H1 (cell line): ENCODE results near the gene AAK1. TPM values are rescaled to one million over a fixed set of nuclear protein-coding genes. Genes with fewer than 3 reads are reported as not detected.

Source experiments
- CHD7 ChIP-seq: fragments of 300-600 bp; sonication (generic); IDR thresholded peaks from 2 replicates; pipeline ENCODE4 v1.7.1; 2012; ENCODE audit warnings: low read length, moderate library complexity, mild to moderate bottlenecking, inconsistent platforms; ENCODE audit not compliant: insufficient replicate concordance
- FOSL1 ChIP-seq: IDR thresholded peaks from 2 replicates; pipeline ENCODE4 v1.6.1; 2011; ENCODE audit warnings: mild to moderate bottlenecking, low read depth, low read length, moderate library complexity; ENCODE audit not compliant: insufficient read depth
- GTF2F1 ChIP-seq: IDR thresholded peaks from 2 replicates; pipeline ENCODE4 v1.6.1; 2012; ENCODE audit warnings: low read depth, low read length, improper control_type of control experiment, borderline replicate concordance
- JUN ChIP-seq: IDR thresholded peaks from 2 replicates; pipeline ENCODE4 v1.6.1; 2011; ENCODE audit warnings: low read depth, mild to moderate bottlenecking, improper control_type of control experiment, low read length
- SP1 ChIP-seq: IDR thresholded peaks from 2 replicates; pipeline ENCODE4 v1.6.1; 2011; ENCODE audit warnings: low read depth, low read length
- USF2 ChIP-seq: IDR thresholded peaks from 2 replicates; pipeline ENCODE4 v1.6.1; 2011; ENCODE audit warnings: low read length, improper control_type of control experiment
- YY1 ChIP-seq: IDR thresholded peaks from 2 replicates; pipeline ENCODE4 v1.6.1; 2011; ENCODE audit warnings: low read depth, mild to moderate bottlenecking, low read length
- polyA plus RNA-seq, 7 experiments: library from polyadenylated mRNA; depleted of rRNA in 3 of 7; stranded (reverse) in 5 of 7; unstranded in 2 of 7; fragments of >200 nt in 5 of 7; fragments of 200-250 nt in 2 of 7; gene quantifications; 1 replicate in 5 of 7; 2 replicates in 1 of 7; 4 replicates in 1 of 7; pipeline versions ENCODE4 v1.2.1 to v1.2.3, GENCODE V29; 2011 to 2013; ENCODE audit warnings: missing spikeins in 2 of 7, mixed read lengths in 2 of 7
- total RNA-seq: library from RNA; stranded (reverse); fragmentation: NEBNext Ultra II Directional; extraction: Animal tissue kit (Norgen Biotek cat#: 25700); gene quantifications from 2 replicates; pipeline ENCODE4 v1.2.1, GENCODE V29; 2021
- TF ChIP-seq, protein P1 (sequence below), 3 experiments: IDR thresholded peaks; 1 replicate in 2 of 3; 2 replicates in 1 of 3; pipeline versions ENCODE4 v1.5.1 to v1.6.1; 2011; ENCODE audit warnings: low read length in 3 of 3, mild to moderate bottlenecking in 3 of 3, inconsistent platforms in 2 of 3, low read depth in 1 of 3, moderate library complexity in 1 of 3; ENCODE audit not compliant: insufficient read depth in 1 of 3; ENCODE audit errors: control extremely low read depth in 1 of 3

Gene AAK1
- total and polyA plus RNA-seq, 2 of the 8 experiments (the other 6 are each of a cell fraction or from before 2014, with no cell fraction given) = 10.0 to 40.5 TPM

- TF ChIP-seq, protein P1, sequence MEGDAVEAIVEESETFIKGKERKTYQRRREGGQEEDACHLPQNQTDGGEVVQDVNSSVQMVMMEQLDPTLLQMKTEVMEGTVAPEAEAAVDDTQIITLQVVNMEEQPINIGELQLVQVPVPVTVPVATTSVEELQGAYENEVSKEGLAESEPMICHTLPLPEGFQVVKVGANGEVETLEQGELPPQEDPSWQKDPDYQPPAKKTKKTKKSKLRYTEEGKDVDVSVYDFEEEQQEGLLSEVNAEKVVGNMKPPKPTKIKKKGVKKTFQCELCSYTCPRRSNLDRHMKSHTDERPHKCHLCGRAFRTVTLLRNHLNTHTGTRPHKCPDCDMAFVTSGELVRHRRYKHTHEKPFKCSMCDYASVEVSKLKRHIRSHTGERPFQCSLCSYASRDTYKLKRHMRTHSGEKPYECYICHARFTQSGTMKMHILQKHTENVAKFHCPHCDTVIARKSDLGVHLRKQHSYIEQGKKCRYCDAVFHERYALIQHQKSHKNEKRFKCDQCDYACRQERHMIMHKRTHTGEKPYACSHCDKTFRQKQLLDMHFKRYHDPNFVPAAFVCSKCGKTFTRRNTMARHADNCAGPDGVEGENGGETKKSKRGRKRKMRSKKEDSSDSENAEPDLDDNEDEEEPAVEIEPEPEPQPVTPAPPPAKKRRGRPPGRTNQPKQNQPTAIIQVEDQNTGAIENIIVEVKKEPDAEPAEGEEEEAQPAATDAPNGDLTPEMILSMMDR (IDR thresholded peaks at IDR 0.05; ENCODE audit: control extremely low read depth in 1 of 3, insufficient read depth in 1 of 3, low read depth in 1 of 3, low read length in 3 of 3) = no peak
- TF ChIP-seq SP1 (no peak), JUN (no peak), GTF2F1 (no peak), YY1 (no peak), CHD7 (no peak), FOSL1 (no peak), USF2 (no peak)
Observed at GRCh38 chr2:69674316-69674670, 30.8 kb upstream of the AAK1 start (continued).
